ENCODE results near the gene CRACR2A.
A peak's percentile ranks its signal among the peaks of the same experiment; 100 is the strongest.

CRACR2A gene

DNA sequence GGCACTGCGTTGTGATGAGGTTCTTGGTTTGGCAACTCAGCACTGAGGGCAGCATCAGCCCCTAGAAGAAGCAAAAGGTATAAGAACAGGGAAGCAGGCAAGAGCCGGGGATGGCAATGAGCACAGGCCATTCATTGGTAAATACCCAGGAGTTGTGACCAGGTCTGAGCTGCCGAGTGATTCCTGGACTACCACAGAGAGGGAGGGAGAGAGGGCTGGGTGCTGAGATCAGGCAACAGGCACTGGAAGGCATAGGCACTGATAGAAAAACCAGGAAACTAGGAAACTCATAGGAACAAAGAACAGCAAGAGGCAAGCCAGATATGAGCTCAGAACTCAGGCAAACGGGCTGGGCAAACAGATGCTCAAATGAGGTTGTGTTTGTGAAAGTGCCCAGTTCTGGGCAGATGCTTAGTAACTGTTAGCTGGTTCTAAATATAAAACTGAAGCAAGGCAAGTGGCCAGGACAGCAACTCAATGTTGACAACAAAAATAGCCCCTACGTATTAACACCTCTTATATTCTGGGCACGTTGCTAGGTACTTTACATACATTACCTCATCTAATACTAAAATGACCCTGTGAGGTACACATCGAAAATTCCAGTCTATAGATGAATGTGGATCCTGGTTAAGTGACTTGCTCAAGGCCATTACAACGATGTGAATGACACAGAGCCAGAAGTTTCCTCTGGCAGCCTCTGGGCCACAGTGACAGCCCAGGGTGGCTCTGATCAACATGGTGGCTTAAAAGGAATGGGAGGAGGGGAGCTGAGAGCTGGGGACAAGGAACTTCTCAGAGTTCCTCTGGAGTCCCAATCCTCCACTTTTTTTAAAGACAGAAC lies 140.8 kb downstream of the CRACR2A start:
- DNase-seq: no peak

- DNase-seq: no peak
Observed at GRCh38 chr12:3607821-3608220, 145.1 kb downstream of the CRACR2A start.

DNA sequence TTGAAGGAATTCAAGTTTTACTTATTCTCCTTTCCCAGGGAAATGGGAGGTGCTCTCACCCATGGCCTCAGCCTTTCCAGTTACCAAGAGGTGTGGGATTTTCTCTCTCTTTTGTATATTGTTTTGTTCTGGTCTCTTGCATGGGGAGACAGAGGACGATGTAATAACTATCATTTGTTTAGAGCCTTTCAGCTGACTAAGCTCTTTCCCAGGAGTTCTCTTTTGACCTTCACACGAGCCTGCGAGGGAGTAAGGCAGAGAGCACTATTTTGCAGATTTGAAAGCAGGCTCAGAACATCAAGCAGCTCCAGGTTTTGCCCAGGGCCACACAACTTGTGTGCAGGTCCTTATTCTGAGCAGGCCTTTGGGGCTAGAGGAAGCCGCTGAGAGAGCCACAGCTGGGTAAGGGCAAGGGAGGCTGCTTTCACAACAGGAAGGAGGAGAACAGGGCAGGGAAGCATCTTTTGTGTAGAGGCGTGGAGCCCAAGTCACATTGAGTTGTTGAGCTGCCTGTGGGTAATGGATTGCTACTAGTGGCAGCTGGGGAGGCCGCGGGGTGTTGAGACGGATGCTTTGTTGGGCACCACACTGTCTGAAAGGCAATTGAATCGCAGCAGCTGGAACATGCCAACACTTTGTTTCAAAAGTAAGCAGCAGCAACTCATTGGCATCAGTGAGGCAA lies 145.7 kb downstream of the CRACR2A start:
- DNase-seq: no peak

GRCh38 chr12:3606128-3606527 lies 146.8 kb downstream of the CRACR2A start:
- DNase-seq: no peak

- no peak for DNase-seq
Observed at GRCh38 chr12:3605692-3606091, 147.2 kb downstream of the CRACR2A start.

DNA sequence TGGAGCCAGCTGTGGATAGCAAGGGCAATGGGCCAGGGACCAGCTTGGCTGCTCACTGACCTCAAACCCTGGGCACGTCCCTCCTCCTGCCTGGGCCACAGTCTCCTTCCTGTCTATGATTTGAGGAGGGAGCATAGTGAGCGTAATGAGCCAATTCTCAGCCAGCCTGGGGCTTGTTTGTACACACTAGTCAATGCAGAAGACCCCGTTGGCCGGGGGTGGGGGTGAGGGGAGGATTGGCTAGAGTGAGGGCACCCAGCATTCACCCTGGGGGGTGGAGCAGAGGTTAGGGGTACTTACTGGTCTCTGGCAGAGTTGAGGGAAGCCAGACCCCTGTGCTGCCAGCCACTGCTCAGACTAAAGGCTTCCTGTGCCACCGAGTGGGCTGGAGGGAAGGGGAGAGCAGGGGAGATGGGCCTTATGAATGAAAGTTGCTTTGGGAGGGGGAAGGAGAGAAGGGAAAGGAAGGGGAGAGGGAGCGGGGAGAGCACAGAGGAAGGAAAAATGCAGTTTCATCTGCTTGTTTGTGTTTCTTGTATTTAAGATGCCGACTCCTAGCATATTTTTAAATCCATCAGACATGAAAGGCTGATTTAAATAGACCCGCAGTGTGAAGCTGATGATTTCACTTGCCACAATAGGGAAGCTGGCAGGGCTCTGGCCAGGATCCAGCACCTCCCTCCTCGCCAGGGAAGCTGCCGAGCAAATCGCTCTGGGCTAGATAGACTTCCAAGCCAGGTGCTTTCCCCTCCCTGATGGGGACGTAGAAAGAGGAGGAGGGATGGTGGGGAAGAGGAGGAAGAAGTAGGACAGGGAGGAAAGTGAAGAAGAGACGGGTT lies 147.9 kb downstream of the CRACR2A start:
- peak; percentile 46 for DNase-seq

- no peak for DNase-seq
Observed at GRCh38 chr12:3604286-3604685, 148.6 kb downstream of the CRACR2A start.

- peak; percentile 4 for DNase-seq
Observed at GRCh38 chr12:3603576-3603975, 149.3 kb downstream of the CRACR2A start.

DNA sequence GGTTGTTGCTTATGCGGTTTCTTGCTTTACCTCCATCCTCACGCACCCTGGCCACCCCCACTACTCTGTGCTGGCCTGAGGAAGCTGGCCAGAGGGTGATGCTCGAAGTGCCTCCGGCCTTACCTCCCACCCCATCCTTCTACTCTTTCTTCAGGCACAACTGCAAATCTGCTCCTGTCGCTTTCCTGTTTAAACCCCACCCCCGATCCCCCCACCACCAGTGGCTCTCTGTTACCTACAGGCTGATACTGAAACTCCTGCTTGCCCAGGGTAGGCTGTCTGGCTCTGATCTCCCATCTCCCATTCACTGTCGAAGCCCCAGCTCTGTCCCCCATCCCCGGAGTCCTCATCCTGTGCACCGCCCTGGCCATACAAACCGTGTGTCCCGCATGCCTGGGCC lies 150.4 kb downstream of the CRACR2A start:
- DNase-seq: no peak

- DNase-seq: no peak
Observed at GRCh38 chr12:3601461-3602150, 151.3 kb downstream of the CRACR2A start.

DNA sequence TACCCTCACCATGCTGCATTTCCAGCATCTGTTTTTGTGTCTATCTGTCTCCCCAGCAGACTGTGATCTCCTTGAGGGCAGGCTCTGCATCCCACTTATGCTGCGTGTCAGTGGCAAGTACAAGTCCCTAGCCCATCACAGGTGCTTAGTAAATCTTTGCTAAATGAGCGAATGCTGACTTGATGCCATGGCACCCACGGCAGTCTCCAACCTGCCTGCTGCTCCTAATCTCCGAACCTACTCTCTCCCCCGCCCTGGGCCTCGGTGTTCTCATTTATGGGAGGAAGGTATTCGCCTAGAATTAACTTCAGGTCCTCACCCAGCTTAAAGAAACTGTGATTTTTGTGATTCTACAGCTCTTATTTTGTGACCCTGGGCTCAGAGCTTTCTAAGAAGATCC lies 152.0 kb downstream of the CRACR2A start:
- no peak for DNase-seq

DNA sequence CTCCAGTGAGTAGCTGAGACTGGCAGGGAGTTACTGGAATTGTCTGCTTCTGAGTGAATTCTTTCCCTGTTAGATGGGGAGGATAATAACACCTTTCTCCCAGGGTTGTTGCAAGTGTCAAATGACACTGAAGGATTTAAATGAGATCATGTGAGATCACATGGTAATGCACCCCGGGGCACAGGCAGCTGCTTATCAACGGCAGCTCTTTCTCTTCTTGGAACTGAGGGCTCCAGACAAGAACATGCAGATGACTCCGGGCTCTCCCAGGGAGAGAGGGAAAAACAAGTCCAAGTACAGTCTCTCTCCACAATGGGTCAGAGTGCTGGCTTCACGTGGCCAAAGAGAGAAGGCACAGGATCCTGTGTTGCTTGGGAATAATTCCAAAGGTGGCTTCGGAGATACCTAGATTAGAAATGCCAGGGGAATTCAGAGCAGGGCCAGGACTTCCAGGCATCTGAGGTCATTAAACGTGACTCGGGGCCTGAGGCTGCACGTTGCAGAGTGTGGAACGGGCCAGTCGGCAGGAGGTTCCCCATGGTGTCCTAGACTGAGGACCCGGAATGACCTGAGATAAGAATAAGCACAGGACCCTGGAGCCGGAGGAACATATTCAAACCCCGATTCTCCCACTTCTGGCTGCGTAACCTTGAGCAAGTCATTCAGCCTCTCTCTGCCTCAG lies 152.7 kb downstream of the CRACR2A start:
- no peak for DNase-seq

DNA sequence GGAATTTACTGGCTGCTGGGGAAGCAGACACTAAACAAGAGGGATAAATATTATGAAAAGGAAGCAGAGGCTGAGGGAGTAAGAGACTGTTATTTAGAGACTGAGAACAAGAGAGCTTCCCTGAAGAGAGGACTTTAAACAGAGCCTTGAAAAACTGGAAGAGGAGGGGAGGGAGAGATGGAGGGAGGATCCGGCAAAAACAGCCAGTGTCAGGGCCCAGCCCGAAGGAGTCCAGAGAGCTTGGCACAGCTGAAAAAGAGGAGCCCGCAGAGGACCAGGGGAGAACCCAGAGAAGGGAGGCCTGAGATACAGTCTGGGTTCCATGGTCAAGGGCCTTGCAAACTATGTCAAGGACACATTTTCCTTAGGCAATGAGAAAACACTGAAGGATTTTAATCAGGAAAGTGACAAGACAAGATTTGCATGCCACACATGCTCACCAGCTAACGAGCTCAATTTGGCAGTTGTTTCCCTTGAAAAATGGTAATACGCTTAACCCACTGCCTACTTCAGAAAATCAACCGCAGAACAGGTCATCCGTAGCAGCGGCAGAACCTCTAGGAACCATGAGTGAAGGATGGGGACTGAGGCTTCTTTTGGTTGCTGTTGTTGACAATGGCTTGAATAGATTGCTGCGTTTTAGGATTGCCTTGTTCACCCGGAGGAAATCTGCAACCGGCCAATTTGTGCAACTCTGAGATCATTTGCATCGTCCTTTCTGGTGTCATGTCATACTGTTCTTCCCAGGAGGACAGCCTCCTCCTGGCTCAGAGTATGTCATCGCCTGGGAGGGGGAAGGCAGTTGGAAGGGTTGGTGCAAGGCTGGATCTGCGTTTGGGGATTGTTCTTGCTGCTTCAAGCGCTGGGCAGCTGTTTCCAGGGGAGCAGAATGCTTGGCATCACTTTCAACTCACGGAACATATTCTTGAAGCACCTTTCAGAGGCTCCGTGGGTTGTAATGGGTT lies 153.7 kb downstream of the CRACR2A start:
- DNase-seq: no peak

- no peak for DNase-seq
Observed at GRCh38 chr12:3597526-3598210, 155.2 kb downstream of the CRACR2A start.

- no peak for DNase-seq
Observed at GRCh38 chr12:3596703-3597415, 156.1 kb downstream of the CRACR2A start.

GRCh38 chr12:3595721-3596120 lies 157.2 kb downstream of the CRACR2A start:
- DNase-seq: no peak

- DNase-seq: no peak
Observed at GRCh38 chr12:3594966-3595365, 157.9 kb downstream of the CRACR2A start.

DNA sequence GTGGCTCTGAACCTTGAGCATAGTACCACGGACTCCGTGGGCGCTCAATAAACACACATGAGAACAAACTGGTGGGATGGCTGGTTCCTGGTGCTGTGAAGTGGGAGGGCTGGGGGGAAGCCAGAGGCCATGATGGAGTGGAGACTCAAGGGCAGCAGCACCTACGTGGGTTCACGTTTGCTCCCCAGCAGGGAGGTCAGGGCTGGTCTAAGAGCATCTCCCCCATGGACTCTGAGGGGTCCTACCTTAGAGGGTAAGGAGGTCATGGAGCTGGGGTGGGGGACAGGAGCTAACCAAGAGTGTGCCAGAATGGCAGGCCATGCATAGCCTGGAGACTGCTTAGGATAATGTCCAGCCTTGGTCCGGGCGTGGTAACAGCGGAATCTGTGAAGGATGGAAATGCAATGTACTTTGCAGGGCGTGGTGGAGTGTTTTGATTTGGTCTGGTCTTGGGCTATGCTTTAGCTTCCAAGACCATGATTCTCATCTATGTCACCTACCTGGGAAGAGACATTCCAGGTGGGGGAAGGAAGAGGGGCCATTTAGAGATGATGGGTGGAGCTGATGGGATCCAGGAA lies 158.9 kb downstream of the CRACR2A start:
- DNase-seq: no peak
